Measurements from ENCODE around the gene LRP1B.
"Not testable (repeated sequence)": the region's sequence is repeated elsewhere in the genome, so short reads cannot be mapped to it uniquely, and the experiment has no call there.

Gene LRP1B

DNA sequence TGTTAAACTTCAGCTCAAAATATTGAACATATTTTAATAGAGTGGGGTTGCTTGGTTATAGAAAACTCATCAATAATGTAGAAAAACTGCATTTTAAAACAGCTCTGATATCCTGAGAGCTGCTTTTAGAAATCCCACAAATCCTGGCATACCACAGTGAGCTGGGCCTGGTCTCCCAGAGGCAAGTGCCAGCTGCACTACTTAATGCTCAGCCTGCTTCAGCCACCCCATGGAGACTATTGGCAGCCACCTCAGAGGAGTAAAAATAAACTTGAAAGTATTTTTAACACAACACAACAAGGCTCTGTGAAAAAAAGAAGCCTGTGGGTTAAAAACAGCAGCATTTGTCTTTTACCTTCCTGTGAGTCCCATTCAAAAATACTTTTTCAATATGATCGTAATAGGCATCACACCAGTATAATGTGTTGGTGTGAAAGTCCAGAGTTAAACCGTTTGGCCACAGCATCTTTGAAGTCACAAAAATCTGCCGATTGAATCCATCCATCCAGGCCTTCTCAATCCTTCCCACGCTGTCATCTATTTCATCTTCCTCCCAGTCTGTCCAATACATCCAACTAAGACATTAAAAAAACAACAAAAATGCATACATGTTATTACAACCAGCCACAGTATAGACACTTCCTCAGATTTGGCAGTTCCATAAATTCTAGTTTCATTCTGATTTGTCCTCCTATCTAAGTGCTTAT is 1115.3 kb downstream of the LRP1B start:
- no peak for DNase-seq (ENCODE audit: low spot score)

GRCh38 chr2:141003967-141004657 is 1126.7 kb downstream of the LRP1B start:
- no peak for DNase-seq (ENCODE audit: low spot score)

GRCh38 chr2:141001750-141002149 is 1129.1 kb downstream of the LRP1B start:
- no peak for DNase-seq (ENCODE audit: low spot score)

DNA sequence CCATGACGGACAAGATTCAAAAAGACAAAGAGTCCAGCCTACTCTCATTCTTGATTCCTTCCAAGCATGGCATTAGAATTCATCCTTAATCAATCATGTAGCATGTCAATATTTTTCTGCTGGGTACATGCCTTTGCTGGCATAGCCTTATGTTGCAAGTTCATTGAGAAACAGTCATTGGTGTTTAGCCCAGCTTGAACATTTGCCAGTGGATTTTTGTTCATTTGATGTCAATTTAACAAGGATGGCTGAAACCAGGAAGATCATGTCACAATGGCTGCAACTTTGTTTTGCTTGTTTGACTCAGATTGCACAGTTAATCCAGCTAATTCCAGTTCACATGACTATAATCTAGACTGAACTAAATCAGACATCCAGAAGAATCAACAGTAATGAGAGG is 1132.2 kb downstream of the LRP1B start:
- DNase-seq (ENCODE audit: low spot score): no peak

GRCh38 chr2:140998017-140998416 is 1132.8 kb downstream of the LRP1B start:
- no peak for DNase-seq (ENCODE audit: low spot score)

DNA sequence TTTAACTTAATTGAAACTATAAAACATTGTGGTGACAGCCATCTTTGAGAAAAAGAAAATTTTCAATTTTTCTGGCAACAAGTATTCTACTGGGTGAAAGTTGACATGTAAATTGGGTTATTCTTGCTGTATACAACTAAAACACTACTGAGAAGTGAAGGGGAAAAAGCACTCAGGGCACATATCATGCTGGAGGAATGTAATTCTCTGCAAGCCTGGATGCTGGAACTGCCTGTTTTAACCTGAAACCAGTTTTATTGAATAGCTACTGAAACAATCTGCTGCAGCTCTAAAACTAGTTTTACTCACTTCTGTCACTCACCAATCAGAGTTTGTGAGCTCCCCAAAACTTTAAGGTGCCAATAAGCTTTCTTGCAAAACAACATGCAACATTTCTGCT is 1136.0 kb downstream of the LRP1B start:
- no peak for DNase-seq (ENCODE audit: low spot score)

GRCh38 chr2:140990416-140990815 is 1140.4 kb downstream of the LRP1B start:
- peak; percentile 12 for DNase-seq (ENCODE audit: low spot score)

DNA sequence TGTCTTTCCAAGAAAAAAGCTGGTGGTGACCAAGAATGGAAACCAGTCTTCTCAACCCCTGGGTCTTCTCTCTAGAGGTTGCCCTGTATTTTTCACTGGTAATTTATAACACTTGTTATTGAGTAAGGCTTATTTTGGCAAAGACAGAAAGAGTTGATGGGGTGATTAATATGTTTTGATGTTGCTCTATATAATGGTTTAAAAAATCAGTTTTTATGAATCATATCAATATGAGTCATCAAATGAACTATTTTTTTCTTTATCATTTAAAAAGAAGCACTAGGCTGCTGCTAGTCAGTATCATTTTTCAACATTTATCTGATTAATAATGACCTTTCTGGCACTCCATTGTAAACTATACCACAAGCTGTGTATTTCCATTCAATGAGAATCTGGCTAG is 1142.2 kb downstream of the LRP1B start:
- DNase-seq (ENCODE audit: low spot score): no peak

- DNase-seq (ENCODE audit: low spot score): no peak
These were observed 1144.4 kb downstream of the LRP1B start for GRCh38 chr2:140986456-140986855.

DNA sequence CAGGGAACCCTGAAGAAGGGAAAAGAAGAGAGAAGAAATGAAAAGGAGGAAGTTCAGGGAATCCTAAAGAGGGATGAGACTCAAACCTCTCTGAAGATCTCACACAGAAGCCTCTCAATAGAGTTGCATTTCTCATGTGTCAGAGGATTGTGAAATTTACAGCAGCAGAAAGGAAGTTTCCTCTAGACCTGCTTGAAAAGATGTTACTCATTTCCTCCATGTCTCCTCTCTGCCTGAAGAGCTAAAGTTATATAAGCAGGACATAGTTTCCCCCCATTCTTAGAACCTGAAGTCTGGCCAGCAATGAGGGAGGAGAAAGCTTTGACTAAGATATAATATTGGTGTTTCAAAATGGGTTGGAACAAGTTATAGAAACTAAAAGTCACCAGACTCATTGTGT is 1155.6 kb downstream of the LRP1B start:
- no peak for DNase-seq (ENCODE audit: low spot score)

DNA sequence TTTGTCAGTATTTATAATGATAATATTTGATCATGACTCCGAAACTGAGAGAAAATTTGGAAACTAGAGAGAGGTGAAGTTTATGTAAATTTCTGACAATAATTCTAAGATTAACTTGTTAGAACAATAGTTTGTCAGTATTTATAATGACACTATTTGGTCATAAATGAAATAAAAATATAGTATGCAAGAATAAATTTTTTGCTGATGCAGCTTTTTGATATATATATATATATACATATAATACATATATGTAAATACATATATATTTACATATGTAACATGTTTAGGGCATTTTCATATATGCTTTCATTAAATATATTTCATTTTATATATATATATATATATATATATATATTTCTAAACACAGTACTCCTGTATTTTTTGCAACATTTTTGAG is 1158.1 kb downstream of the LRP1B start:
- no peak for DNase-seq (ENCODE audit: low spot score)

GRCh38 chr2:140964324-140964723 is 1166.5 kb downstream of the LRP1B start:
- DNase-seq (ENCODE audit: low spot score): not testable (repeated sequence)

GRCh38 chr2:140949932-140950331 is 1180.9 kb downstream of the LRP1B start:
- DNase-seq (ENCODE audit: low spot score): no peak

GRCh38 chr2:140947236-140947635 is 1183.6 kb downstream of the LRP1B start:
- no peak for DNase-seq (ENCODE audit: low spot score)

DNA sequence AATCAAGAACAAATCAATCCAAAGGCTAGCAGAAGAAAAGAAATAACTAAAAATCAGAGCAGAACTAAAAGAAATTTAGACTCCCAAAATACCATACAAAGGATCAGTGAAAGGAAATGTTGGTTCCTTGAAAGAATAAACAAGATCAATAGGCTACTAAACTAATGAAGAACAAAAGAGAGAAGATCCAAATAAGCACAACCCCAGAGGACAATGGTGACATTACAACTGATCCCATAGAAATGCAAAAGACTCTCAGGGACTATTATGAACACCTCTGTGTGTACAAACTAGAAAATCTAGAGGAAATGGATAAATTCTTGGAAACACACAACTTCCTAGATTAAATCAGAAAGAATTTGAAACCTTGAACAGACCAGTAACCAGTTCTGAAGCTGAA is 1186.9 kb downstream of the LRP1B start:
- DNase-seq (ENCODE audit: low spot score): no peak

DNA sequence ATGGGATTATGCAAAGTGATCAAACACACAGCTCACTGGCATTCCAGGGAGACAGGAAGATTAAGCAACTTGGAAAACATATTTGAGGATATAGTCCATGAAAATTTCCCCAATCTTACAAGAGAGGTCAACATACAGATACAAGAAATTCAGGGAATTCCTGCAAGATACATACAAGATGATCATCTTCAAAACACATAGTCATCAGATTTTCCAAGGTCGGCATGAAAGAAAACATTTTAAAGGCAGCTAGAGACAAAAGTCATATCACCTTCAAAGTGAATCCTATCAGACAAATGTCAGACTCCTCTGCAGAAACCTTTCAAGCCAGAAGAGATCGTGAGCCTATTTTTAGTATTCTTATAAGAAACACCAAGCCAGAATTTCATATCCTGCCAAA is 1188.5 kb downstream of the LRP1B start:
- DNase-seq (ENCODE audit: low spot score): no peak

GRCh38 chr2:140929849-140930248 is 1201.0 kb downstream of the LRP1B start:
- DNase-seq (ENCODE audit: low spot score): no peak

- DNase-seq (ENCODE audit: low spot score): no peak
These were observed 1212.4 kb downstream of the LRP1B start for GRCh38 chr2:140918426-140918825.

DNA sequence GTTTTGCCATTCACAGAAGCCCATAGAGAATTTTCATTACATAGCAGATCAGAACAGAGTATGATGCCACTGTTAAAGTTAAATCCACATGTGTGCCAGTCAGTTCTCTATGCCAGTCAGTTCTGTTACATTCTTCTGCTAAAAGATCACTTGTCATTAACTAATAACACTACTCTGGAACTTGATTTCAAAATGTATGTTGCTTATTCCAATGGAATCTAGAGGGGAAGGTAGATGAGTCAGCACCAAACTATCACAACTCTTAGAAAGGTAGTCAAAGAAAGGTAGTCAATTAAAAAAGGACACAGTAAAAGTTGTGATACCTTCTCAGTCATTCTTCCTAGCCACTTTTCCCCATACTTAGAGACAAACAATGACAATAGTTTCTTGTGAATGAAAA is 1214.4 kb downstream of the LRP1B start:
- no peak for DNase-seq (ENCODE audit: low spot score)

DNA sequence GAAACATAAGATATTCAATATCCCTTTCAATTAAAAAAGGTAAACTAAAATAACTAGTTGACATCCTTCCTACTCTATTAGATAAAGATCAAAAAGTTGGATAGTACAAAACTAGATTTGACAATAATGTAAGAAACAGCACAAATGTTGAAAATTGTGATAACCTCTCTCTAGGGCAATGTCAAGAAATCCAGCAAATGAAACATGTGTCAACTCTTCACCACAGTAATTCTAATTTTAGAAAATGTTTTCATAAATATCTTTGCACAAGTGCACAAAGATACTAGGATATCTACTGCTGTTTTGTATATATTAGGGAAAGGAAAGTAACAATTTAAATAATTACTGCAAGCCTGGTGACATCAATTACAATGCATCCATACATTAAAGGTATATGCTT is 1220.1 kb downstream of the LRP1B start:
- no peak for DNase-seq (ENCODE audit: low spot score)

- DNase-seq (ENCODE audit: low spot score): no peak
These were observed 1225.6 kb downstream of the LRP1B start for GRCh38 chr2:140905083-140905781.

DNA sequence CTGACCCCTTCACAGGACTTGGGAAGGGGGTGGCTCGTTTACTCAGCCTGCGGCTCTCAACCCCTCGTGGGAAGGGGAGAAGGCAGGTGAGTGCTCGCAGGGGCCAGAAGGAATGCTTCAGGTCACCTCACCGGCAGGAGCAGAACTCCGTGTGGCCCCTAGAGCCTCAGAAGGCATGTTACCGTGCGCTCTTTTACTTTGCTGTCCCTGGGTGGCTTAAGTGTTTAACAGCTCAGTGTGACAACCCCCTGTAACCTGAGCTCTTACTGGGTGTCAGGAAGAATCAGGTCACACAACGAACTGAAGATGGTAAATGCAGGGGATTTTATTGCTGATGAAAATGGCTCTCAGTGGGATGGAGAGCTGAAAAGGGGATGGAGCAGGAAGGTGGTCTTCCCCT is 1235.4 kb downstream of the LRP1B start:
- no peak for DNase-seq (ENCODE audit: low spot score)

GRCh38 chr2:140893685-140894084 is 1237.1 kb downstream of the LRP1B start:
- DNase-seq (ENCODE audit: low spot score): no peak
